ENCODE measurements around the gene SOBP.
"Not testable (repeated sequence)": the region's sequence is repeated elsewhere in the genome, so short reads cannot be mapped to it uniquely, and the experiment has no call there.

Gene SOBP

GRCh38 chr6:107489636-107490565 is at the start of gene SOBP:
Gene SOBP (plus strand): TSS chr6:107490117. CDS start chr6:107490617, 500 bp downstream.
- DNase-seq (ENCODE audit: low read depth in 3 of 3, low spot score in 1 of 3): peak in 1 of 3 donors; percentile 24

GRCh38 chr6:107440936-107441335 is 49.0 kb upstream of the SOBP start:
- no peak for DNase-seq (ENCODE audit: low read depth in 3 of 3, low spot score in 1 of 3)

GRCh38 chr6:107441682-107442081 is 48.2 kb upstream of the SOBP start:
- no peak for DNase-seq (ENCODE audit: low read depth in 3 of 3, low spot score in 1 of 3)

DNA sequence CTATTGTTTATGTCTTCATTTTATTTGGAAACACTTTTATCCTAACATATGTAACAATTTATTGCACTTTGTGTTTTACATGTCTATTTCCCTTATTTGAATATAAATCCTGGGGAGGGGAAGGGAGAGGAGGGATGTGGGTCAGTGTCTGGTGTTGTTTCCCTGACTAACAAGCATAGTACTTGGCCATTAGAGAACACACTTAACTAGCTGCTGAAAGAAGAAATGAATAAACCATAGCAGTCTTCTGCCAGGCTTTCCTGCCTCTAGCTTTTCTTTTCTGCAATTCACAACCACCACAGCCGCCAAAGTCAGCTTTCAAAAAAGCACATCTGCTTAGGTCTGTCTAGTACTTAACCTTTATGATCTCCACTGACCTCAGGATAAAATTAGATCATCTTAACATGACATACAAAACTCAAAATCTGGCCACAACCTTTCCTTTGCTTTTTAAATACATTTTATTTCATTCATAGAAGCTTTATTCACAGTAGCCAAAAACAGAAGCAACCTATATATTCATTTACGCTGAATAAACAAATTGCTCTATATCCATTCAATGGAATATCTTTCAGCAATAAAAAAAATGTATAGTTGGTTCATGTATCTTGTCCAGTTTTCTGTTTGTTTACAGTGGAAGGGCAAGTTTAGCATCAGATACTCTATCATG is 46.8 kb upstream of the SOBP start:
- no peak for DNase-seq (ENCODE audit: low read depth in 3 of 3, low spot score in 1 of 3)

- no peak for DNase-seq (ENCODE audit: low read depth in 3 of 3, low spot score in 1 of 3)
These were observed 46.2 kb upstream of the SOBP start for GRCh38 chr6:107443608-107444267.

DNA sequence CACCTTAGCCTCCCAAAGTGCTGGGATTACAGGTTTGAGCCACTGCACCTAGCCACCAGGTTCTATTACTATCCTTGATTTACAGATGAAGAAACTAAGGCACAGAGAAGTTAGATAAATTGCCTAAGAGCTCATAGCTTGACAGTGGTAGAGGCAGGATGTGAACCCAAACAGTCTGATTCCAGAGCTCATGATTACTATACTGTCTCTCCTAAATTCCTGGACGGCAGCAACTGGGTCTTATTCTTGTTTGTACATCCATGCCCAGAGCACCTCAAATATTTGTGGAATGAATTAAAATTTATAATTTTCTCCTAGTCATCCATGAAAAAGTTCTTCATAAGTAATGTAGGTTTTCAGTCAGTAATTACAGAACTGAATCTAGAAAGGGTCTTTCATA is 45.6 kb upstream of the SOBP start:
- no peak for DNase-seq (ENCODE audit: low read depth in 3 of 3, low spot score in 1 of 3)

DNA sequence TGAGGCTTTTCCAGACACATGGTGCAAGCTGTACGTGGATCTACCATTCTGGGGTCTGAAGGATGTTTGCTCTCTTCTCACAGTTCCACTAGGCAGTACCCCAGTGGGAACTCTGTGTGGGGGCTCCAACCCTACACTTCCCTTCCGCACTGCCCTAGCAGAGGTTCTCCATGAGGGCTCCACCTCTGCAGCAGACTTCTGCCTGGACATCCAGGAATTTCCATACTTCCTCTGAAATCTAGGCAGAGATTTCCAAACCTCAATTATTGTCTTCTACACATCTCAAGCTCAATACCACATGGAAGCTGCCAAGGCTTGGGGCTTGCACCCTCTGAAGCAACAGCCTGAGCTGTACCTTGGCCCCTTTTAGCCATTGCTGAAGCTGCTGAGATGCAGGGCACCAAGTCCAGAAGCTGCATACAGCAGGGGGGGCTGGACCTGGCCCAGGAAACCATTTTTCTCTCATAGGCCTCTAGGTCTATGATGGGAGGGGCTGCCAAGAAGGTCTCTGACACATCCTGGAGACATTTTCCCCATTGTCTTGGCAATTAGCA is 42.2 kb upstream of the SOBP start:
- no peak for DNase-seq (ENCODE audit: low read depth in 3 of 3, low spot score in 1 of 3)

- DNase-seq (ENCODE audit: low read depth in 3 of 3, low spot score in 1 of 3): no peak
These were observed 41.1 kb upstream of the SOBP start for GRCh38 chr6:107448776-107449175.

- no peak for DNase-seq (ENCODE audit: low read depth in 3 of 3, low spot score in 1 of 3)
These were observed 31.1 kb upstream of the SOBP start for GRCh38 chr6:107458672-107459282.

DNA sequence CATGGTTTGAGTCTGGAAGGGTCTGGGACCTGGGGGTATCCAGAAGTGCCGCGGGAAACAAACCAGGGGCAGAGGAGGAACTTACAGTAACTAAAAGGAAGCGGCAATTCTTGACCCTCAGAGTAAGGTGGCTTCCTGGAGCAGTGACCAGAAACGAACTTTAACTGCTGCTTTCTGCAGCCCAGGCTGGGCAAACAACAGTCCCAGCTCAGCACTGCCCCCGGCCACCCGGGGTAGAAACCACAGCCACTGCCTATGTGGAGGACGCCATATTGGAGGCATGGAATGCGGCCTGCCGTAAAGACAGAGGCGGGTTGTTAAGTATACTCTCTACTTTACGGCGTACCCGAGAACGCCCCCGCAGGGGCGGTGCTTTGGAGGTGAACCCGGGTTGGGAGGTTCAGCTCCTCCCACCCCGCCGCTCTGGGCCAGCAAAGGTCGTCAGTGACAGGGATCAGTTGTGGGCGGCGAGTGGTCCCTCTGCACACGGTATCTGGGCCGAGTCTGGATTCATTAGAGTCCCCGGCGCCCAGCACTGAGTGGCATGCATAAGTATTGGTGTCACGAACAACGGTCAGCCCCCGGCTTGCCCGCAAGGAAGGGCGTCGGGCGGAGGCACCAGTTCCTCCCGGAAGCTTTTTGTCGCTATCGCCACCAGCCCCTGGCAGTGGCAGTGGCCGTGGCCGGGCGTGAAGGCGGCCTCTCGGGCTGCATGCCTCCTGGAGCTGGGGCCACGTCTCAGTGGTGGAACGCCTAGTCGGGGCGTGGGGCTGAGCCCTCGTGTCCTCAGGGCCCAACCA is 30.4 kb upstream of the SOBP start, which contains the start of gene PDSS2:
PDSS2 (minus strand) TSS at position 282 of the 800 bp plus-strand sequence; CDS start at position 3, 279 bp downstream.
- peak; percentile 82 to 97 (median 90) for DNase-seq (ENCODE audit: low read depth in 3 of 3, low spot score in 1 of 3)

DNA sequence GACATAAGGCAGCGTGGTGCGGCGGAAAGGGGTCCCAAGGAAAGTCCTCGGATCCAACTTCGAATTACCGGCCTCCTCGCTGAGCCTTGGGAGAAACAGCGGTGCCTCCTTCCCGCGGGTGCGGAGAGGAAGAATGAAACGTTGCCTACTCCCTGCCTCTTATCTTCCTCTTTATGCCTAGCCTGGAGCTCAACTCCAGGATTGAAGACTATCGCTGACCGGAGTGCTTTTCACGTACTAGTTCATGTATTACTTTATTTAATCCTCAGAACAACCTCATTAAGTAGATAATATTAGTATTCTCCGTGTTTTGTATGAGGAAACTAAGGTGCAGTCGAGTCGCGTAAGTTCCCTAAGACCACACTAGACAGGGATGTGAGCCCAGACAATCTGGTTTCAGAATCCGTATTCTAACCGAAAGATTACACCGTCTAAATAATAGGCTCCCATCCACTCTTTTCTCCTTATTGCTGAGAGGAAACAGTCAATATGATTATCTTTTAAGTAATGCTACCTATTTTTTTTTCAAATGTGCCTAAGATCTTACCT is 29.8 kb upstream of the SOBP start:
- DNase-seq (ENCODE audit: low read depth in 3 of 3, low spot score in 1 of 3): no peak

GRCh38 chr6:107466062-107466461 is 23.9 kb upstream of the SOBP start:
- DNase-seq (ENCODE audit: low read depth in 3 of 3, low spot score in 1 of 3): no peak

DNA sequence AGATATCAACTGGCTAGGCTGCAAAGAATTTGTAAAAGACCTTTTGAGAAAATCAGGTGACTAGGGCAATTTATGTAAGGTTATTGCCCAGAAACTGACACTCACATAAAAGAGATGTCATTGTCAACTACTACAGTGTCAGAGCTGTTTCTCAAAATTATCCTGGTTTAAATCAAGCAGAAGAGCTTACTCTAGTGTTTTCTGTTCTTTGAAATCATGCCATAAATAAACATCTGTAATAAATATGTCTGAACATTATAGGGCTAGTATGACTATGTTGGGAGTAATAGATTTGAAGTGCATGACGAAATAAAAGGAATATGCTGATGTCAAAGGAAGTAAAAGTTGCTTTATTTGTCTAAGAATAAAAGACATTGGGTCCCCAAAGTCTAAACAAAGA is 19.6 kb upstream of the SOBP start:
- no peak for DNase-seq (ENCODE audit: low read depth in 3 of 3, low spot score in 1 of 3)

DNA sequence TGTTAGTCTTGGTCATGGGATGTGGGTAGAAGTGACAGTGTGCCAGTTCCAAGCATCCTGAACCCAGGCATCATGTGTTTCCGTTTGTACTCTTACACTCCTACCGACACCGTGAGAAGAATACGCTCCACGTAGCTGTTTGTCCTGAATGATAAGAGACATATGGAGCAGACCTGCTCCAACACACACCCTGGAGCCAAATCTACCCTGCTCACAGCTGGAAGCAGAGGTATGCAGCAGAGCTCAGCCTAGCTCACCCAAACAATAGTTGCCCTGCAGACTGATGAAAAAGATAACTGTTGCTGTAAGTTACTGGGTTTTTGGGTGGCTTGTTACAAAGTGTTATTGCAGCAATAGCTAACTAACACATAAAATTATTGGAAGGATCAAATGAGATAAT is 16.3 kb upstream of the SOBP start:
- no peak for DNase-seq (ENCODE audit: low read depth in 3 of 3, low spot score in 1 of 3)

DNA sequence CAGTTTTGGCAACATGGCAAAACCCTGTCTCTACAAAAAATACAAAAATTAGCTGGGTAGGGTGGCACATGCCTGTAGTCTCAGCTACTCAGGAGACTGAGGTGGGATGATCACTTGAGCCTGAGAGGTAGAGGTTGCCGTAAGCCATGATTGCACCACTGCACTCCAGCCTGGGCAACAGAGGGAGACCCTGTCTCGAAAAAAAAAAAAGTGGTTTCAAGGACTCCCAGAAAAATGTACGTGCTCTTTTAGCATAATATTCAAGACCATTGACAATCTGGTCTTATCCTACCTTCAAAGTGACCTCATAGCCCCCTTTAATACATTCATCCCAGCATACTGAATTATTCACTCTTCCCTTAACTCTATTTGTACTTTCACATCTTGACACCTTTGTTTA is 14.6 kb upstream of the SOBP start:
- DNase-seq (ENCODE audit: low read depth in 3 of 3, low spot score in 1 of 3): not testable (repeated sequence)

DNA sequence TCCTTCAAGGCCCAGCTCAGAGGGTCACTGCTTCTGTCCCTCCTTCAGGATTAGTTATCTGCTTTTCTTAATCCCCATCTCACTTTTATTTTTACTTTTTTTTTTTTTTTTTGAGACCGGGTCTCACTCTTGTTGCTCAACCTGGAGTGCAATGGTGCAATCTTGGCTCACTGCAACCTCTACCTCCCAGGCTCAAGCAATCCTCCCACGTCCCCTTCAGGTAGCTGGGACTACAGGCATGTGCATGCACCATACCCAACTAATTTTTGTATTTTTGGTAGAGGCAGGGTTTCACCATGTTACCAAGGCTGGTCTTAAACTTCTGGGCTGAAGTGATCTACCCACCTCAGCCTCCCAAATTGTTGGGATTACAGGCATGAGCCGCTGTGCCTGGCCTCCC is 14.1 kb upstream of the SOBP start:
- DNase-seq (ENCODE audit: low read depth in 3 of 3, low spot score in 1 of 3): not testable (repeated sequence)

GRCh38 chr6:107479089-107479690 is 10.7 kb upstream of the SOBP start:
- DNase-seq (ENCODE audit: low read depth in 3 of 3, low spot score in 1 of 3): no peak

GRCh38 chr6:107485157-107485556 is 4.8 kb upstream of the SOBP start:
- no peak for DNase-seq (ENCODE audit: low read depth in 3 of 3, low spot score in 1 of 3)

GRCh38 chr6:107488174-107488874 is 1.6 kb upstream of the SOBP start:
- no peak for DNase-seq (ENCODE audit: low read depth in 3 of 3, low spot score in 1 of 3)

Measured in stimulated activated CD4-positive, alpha-beta T cell treated with anti-CD3 and anti-CD28 coated beads, TNF-alpha, amount 100 ng/mL, for 1 hour (primary cell).